ENCODE data around the gene ALDH3A2.

Gene ALDH3A2

DNA sequence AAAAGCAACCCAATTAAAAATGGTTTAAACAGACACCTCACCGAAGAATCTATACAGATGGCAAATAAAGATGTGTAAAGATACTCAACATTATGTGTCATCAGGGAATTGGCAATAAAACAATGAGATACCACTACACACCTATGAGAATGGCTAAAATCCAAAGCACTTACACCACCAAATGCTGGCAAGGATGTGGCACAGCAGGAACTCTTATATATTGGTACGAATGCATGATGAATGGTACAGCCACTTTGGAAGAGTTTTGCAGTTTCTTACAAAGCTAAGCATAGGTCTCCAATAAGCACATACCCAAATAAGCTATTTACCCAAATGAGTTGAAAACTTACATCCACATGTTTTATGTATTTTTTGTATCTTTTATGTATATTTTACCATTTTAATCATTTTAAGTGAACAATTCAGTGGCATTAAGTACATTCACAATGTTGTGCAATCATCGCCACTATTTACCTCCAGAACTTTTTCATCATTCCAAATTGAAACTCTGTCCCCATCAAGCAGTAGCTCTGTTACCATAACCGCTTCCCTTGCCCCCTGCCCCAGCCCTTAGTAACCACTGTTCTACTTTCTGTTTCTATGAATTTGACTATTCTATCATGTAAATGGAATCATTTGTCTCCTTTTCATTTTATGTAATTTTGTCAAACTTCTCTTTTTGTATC, 6.7 kb upstream of the ALDH3A2 start:
- no peaks in the 10 kb centered on the region for H4K20me1 ChIP-seq (ENCODE audit: insufficient read depth, low read length)
- no peak overlapping the region for H3K9ac ChIP-seq (ENCODE audit: low read depth, low read length)
- no peaks in the 10 kb centered on the region for H3K36me3 ChIP-seq (ENCODE audit: insufficient read depth, low read length)
- H3K4me1 ChIP-seq (ENCODE audit: insufficient read depth, low read length), result no peaks in the 10 kb centered on the region
- no peaks in the 10 kb centered on the region for H3K9me3 ChIP-seq (ENCODE audit: insufficient read depth, low read length, severe bottlenecking)
- DNase-seq (no peak), ATAC-seq (ENCODE audit: insufficient read depth, low read depth) (no peak)
- peaks cover 4% of the 10 kb centered on the region for H3K27me3 ChIP-seq (ENCODE audit: insufficient read depth, low read length, poor library complexity)
- H3K79me2 ChIP-seq (ENCODE audit: insufficient read depth, low read length), result no peaks in the 10 kb centered on the region
- H3K4me2 ChIP-seq (ENCODE audit: insufficient read depth, low read length), result no peak overlapping the region
- no peak for TF ChIP-seq EZH2 (IDR thresholded peaks at IDR 0.05; ENCODE audit: borderline replicate concordance, low read depth, low read length, severe bottlenecking)
- TF ChIP-seq, protein P1, sequence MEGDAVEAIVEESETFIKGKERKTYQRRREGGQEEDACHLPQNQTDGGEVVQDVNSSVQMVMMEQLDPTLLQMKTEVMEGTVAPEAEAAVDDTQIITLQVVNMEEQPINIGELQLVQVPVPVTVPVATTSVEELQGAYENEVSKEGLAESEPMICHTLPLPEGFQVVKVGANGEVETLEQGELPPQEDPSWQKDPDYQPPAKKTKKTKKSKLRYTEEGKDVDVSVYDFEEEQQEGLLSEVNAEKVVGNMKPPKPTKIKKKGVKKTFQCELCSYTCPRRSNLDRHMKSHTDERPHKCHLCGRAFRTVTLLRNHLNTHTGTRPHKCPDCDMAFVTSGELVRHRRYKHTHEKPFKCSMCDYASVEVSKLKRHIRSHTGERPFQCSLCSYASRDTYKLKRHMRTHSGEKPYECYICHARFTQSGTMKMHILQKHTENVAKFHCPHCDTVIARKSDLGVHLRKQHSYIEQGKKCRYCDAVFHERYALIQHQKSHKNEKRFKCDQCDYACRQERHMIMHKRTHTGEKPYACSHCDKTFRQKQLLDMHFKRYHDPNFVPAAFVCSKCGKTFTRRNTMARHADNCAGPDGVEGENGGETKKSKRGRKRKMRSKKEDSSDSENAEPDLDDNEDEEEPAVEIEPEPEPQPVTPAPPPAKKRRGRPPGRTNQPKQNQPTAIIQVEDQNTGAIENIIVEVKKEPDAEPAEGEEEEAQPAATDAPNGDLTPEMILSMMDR (IDR thresholded peaks at IDR 0.05; ENCODE audit: borderline replicate concordance, extremely low read depth, low read length, poor library complexity, severe bottlenecking), result no peak
- H3K27ac ChIP-seq (ENCODE audit: low read length), result no peak overlapping the region
- H2AFZ ChIP-seq (ENCODE audit: low read depth, low read length), result no peak overlapping the region
- no peak overlapping the region for H3K4me3 ChIP-seq (ENCODE audit: low read depth in 1 of 2, low read length in 2 of 2)

DNA sequence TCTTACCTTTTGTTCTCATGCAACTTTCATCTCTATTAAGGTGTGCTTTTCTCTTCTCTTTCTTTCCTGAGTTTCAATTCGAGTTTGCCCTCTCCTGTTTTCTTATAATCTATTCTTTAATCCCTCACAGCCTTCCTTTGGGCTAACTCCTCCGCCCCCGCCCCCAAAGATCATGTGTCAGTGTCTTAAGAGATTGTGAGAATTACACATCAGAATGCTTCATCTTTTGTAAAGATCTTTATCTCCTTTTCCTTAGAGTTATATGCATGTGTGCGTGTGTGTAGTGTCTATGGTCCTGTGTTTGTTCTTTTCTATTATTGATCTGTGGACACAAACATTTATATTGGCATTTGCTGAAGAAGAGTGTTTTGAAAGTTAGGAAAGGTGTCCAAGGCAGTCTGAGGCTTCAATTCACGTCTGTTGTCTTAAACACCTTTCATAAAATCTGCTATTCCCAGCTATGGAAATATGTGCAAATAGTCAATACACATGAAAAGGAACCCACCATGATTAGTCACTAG, 6.1 kb upstream of the ALDH3A2 start:
- TF ChIP-seq, protein P1 (IDR thresholded peaks at IDR 0.05; ENCODE audit: borderline replicate concordance, extremely low read depth, low read length, poor library complexity, severe bottlenecking), result no peak
- TF ChIP-seq EZH2 (IDR thresholded peaks at IDR 0.05; ENCODE audit: borderline replicate concordance, low read depth, low read length, severe bottlenecking), result no peak
- Histone ChIP-seq H3K9ac (ENCODE audit: low read depth, low read length) (no peak overlapping the region), H3K4me2 (ENCODE audit: insufficient read depth, low read length) (no peak overlapping the region), H3K36me3 (ENCODE audit: insufficient read depth, low read length) (no peaks in the 10 kb centered on the region), H3K4me1 (ENCODE audit: insufficient read depth, low read length) (no peaks in the 10 kb centered on the region), H2AFZ (ENCODE audit: low read depth, low read length) (no peak overlapping the region), H3K79me2 (ENCODE audit: insufficient read depth, low read length) (no peaks in the 10 kb centered on the region), H3K27me3 (ENCODE audit: insufficient read depth, low read length, poor library complexity) (peaks cover 10% of the 10 kb centered on the region), H3K27ac (ENCODE audit: low read length) (no peak overlapping the region), H3K4me3 (ENCODE audit: low read depth in 1 of 2, low read length in 2 of 2) (no peak overlapping the region), H3K9me3 (ENCODE audit: insufficient read depth, low read length, severe bottlenecking) (no peaks in the 10 kb centered on the region), H4K20me1 (ENCODE audit: insufficient read depth, low read length) (no peaks in the 10 kb centered on the region)
- DNase-seq (no peak), ATAC-seq (ENCODE audit: insufficient read depth, low read depth) (no peak)

GRCh38 chr17:19644493-19645210, 3.9 kb upstream of the ALDH3A2 start:
- Histone ChIP-seq H3K9me3 (ENCODE audit: insufficient read depth, low read length, severe bottlenecking) (no peaks in the 10 kb centered on the region), H3K9ac (ENCODE audit: low read depth, low read length) (no peak overlapping the region), H4K20me1 (ENCODE audit: insufficient read depth, low read length) (no peaks in the 10 kb centered on the region), H3K4me3 (ENCODE audit: low read depth in 1 of 2, low read length in 2 of 2) (no peak overlapping the region), H3K79me2 (ENCODE audit: insufficient read depth, low read length) (no peaks in the 10 kb centered on the region), H3K27ac (ENCODE audit: low read length) (no peak overlapping the region), H3K4me1 (ENCODE audit: insufficient read depth, low read length) (no peaks in the 10 kb centered on the region), H3K4me2 (ENCODE audit: insufficient read depth, low read length) (no peak overlapping the region), H3K27me3 (ENCODE audit: insufficient read depth, low read length, poor library complexity) (peaks cover 11% of the 10 kb centered on the region), H2AFZ (ENCODE audit: low read depth, low read length) (no peak overlapping the region), H3K36me3 (ENCODE audit: insufficient read depth, low read length) (no peaks in the 10 kb centered on the region)
- DNase-seq (no peak), ATAC-seq (ENCODE audit: insufficient read depth, low read depth) (no peak)
- TF ChIP-seq EZH2 (IDR thresholded peaks at IDR 0.05; ENCODE audit: borderline replicate concordance, low read depth, low read length, severe bottlenecking), result no peak
- TF ChIP-seq, protein P1 (IDR thresholded peaks at IDR 0.05; ENCODE audit: borderline replicate concordance, extremely low read depth, low read length, poor library complexity, severe bottlenecking), result no peak

Data from DND-41 (cell line).